AG08396 (cell line): ENCODE measurements around the gene DEPDC1B.
"Not testable (repeated sequence)": the region's sequence is repeated elsewhere in the genome, so short reads cannot be mapped to it uniquely, and the experiment has no call there.

Experiments
- DNase-seq: peaks from one replicate; pipeline ENCODE4 v3.0.0; 2012; ENCODE audit warnings: low spot score, mixed read lengths

The DEPDC1B gene

GRCh38 chr5:60699609-60700415, at the start of gene DEPDC1B:
DEPDC1B (minus strand) TSS chr5:60700166; CDS start chr5:60700093, 73 bp downstream.
- DNase-seq = peak; percentile 93

GRCh38 chr5:60744682-60745081, 44.7 kb upstream of the DEPDC1B start:
- no peak for DNase-seq

GRCh38 chr5:60743511-60744314, 43.7 kb upstream of the DEPDC1B start:
- no peak for DNase-seq

GRCh38 chr5:60740322-60740721, 40.4 kb upstream of the DEPDC1B start:
- DNase-seq = no peak

- no peak for DNase-seq
These were observed 39.0 kb upstream of the DEPDC1B start for GRCh38 chr5:60738933-60739332.

- DNase-seq = no peak
These were observed 38.5 kb upstream of the DEPDC1B start for GRCh38 chr5:60738461-60738860.

- DNase-seq = not testable (repeated sequence)
These were observed 30.9 kb upstream of the DEPDC1B start for GRCh38 chr5:60730858-60731257.

GRCh38 chr5:60727033-60727679, 27.2 kb upstream of the DEPDC1B start:
- no peak for DNase-seq

- DNase-seq = no peak
These were observed 24.2 kb upstream of the DEPDC1B start for GRCh38 chr5:60724126-60724525.

GRCh38 chr5:60722416-60722815, 22.4 kb upstream of the DEPDC1B start:
- no peak for DNase-seq

GRCh38 chr5:60719329-60719728, 19.4 kb upstream of the DEPDC1B start:
- DNase-seq = no peak

- DNase-seq = no peak
These were observed 18.4 kb upstream of the DEPDC1B start for GRCh38 chr5:60718166-60718892.

- not testable (repeated sequence) for DNase-seq
These were observed 15.4 kb upstream of the DEPDC1B start for GRCh38 chr5:60715201-60715928.

- no peak for DNase-seq
These were observed 13.0 kb upstream of the DEPDC1B start for GRCh38 chr5:60712950-60713349.

- DNase-seq = not testable (repeated sequence)
These were observed 11.9 kb upstream of the DEPDC1B start for GRCh38 chr5:60711892-60712291.

- DNase-seq = no peak
These were observed 10.4 kb upstream of the DEPDC1B start for GRCh38 chr5:60710362-60710761.

GRCh38 chr5:60705144-60705543, 5.2 kb upstream of the DEPDC1B start:
- no peak for DNase-seq

- no peak for DNase-seq
These were observed 4.0 kb upstream of the DEPDC1B start for GRCh38 chr5:60703944-60704343.

GRCh38 chr5:60701321-60701968, 1.5 kb upstream of the DEPDC1B start:
- DNase-seq = no peak

- DNase-seq = peak; percentile 14
These were observed 421 bp upstream of the DEPDC1B start for GRCh38 chr5:60700416-60700757.

GRCh38 chr5:60699288-60699608, 718 bp downstream of the DEPDC1B start:
- no peak for DNase-seq
